ENCODE measurements around the gene EIF3L.

Gene EIF3L

DNA sequence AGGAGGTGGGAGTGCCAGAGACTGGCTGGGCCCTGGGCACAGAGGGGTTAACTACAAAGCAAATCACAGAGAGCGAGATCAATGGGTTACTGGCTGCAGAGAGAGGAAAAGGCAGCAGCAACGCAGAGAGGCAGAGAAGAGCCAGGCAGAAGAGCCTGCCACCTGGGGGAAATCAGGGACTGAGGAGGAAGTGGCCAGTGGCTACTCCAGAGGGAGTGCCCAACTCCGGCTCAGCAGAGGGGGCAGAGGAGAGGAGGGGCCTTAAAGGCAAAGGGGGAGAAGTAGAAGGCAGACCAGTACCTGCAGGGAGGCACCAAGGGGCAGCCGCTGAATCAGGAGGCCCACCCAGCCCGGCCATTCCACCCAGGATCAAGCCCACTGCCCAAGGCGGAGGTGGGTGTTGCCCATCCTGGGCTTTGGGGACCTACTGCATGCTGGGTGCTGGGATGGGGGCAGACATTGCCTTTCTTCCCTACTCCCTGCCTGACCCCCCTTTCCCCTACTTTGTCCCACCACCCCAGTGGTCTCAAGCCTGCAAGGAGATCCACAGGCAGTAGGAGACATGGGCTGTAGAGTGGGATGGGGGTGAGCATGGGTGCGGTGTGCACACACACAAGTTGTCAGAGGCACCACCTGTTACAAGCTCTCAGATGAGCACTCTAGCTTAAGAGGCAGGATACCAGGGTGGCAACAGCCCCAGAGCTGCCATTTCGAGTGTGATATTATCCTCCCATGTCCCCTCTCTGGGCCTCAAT lies 27.0 kb upstream of the EIF3L start:
- DNase-seq: no peak
- Mint-ChIP-seq H3K4me3 (peak overlapping the region in 1 of 2 donors; percentile 36), H3K27ac (no peak overlapping the region), H3K9me3 (no peaks in the 10 kb centered on the region), H3K4me1 (ENCODE audit: low read depth in 2 of 2) (peaks cover 0 to 16% of the 10 kb centered on the region in 2 donors), H3K27me3 (peaks cover 19 to 52% of the 10 kb centered on the region in 2 donors), H3K36me3 (ENCODE audit: insufficient read depth) (peaks cover 3% of the 10 kb centered on the region)
- ATAC-seq (replicated peaks): no peak

DNA sequence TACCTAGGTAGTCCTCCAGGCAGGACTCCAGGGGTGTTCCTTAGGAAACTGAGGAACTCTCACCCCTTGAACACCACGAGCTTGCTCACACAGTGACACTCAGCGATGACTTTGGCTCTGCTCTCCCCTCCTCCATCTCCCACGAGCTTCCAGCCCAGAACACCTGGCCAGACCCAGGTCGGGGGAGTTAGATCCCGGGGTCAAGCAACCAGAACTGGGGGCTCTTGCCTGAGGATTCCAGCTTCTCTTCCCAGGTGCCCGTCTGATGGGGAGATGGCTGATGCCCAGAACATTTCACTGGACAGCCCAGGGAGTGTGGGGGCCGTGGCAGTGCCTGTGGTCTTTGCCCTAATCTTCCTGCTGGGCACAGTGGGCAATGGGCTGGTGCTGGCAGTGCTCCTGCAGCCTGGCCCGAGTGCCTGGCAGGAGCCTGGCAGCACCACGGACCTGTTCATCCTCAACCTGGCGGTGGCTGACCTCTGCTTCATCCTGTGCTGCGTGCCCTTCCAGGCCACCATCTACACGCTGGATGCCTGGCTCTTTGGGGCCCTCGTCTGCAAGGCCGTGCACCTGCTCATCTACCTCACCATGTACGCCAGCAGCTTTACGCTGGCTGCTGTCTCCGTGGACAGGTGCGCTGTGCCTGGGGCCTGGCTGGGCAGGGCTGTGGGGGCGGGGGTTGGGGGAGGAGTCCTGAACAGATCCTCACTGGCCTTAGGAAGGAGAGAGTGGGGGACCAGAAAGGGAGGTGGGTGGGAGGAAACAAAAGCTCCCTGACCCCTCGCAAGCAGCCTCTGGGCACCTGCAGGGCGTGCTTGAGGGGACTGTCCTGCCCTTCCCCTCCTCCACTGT lies 25.9 kb upstream of the EIF3L start, which contains the start of gene GALR3:
GALR3 (plus strand) TSS at position 249 of the 852 bp plus-strand sequence; CDS start at position 274, 25 bp downstream.
- Mint-ChIP-seq H3K4me1 (ENCODE audit: low read depth in 2 of 2) (peaks cover 0 to 11% of the 10 kb centered on the region in 2 donors), H3K36me3 (ENCODE audit: insufficient read depth) (peaks cover 3% of the 10 kb centered on the region), H3K27ac (no peak within 1 kb of the TSS), H3K9me3 (no peaks in the 10 kb centered on the region), H3K27me3 (peaks cover 19 to 52% of the 10 kb centered on the region in 2 donors), H3K4me3 (peak within 1 kb of the TSS; percentile 6 to 33)
- DNase-seq (no peak), ATAC-seq (replicated peaks) (no peak)

DNA sequence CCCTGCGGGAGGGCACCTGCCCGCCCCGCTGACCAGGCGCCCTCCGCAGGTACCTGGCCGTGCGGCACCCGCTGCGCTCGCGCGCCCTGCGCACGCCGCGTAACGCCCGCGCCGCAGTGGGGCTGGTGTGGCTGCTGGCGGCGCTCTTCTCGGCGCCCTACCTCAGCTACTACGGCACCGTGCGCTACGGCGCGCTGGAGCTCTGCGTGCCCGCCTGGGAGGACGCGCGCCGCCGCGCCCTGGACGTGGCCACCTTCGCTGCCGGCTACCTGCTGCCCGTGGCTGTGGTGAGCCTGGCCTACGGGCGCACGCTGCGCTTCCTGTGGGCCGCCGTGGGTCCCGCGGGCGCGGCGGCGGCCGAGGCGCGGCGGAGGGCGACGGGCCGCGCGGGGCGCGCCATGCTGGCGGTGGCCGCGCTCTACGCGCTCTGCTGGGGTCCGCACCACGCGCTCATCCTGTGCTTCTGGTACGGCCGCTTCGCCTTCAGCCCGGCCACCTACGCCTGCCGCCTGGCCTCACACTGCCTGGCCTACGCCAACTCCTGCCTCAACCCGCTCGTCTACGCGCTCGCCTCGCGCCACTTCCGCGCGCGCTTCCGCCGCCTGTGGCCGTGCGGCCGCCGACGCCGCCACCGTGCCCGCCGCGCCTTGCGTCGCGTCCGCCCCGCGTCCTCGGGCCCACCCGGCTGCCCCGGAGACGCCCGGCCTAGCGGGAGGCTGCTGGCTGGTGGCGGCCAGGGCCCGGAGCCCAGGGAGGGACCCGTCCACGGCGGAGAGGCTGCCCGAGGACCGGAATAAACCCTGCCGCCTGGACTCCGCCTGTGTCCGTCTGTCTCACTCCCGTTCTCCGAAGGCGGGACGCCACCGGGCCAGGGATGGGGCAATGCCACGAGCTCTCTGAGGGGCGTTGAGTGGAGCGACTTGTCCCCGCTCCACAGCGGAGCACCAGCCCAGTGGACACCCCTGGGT lies 24.3 kb upstream of the EIF3L start:
- H3K36me3 Mint-ChIP-seq (ENCODE audit: insufficient read depth): peaks cover 3% of the 10 kb centered on the region
- peaks cover 19 to 42% of the 10 kb centered on the region in 2 donors for H3K27me3 Mint-ChIP-seq
- H3K27ac Mint-ChIP-seq: no peak overlapping the region
- no peak for DNase-seq
- peak; percentile 52 for ATAC-seq (replicated peaks)
- H3K4me3 Mint-ChIP-seq: peak overlapping the region; percentile 70 to 78
- no peaks in the 10 kb centered on the region for H3K9me3 Mint-ChIP-seq
- peaks cover 0 to 6% of the 10 kb centered on the region in 2 donors for H3K4me1 Mint-ChIP-seq (ENCODE audit: low read depth in 2 of 2)

DNA sequence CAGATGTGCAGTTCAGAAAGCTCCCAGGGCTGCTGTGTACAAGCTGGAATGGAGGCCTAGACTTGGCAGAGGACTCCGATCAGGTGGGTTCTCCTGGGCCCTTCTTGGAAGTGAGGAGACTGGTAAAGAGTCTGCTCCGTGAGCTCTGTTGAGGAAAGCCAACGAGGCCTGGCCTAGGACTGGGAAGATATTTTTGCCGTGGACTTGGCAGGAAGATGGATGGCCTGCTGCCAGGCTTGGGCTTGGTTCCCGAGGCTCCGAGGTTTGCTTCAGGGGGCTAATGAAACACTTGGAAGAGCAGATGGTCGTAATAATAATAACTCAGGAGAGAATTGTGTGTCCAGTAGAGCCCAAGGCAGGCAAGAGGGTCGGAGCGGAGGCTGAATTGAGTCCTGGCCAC lies 22.2 kb upstream of the EIF3L start:
- Mint-ChIP-seq H3K27ac (no peak overlapping the region), H3K4me3 (no peak overlapping the region), H3K4me1 (ENCODE audit: low read depth in 2 of 2) (peaks cover 0 to 6% of the 10 kb centered on the region in 2 donors), H3K36me3 (ENCODE audit: insufficient read depth) (peaks cover 8% of the 10 kb centered on the region), H3K9me3 (no peaks in the 10 kb centered on the region), H3K27me3 (peaks cover 11 to 24% of the 10 kb centered on the region in 2 donors)
- DNase-seq (no peak), ATAC-seq (replicated peaks) (no peak)

DNA sequence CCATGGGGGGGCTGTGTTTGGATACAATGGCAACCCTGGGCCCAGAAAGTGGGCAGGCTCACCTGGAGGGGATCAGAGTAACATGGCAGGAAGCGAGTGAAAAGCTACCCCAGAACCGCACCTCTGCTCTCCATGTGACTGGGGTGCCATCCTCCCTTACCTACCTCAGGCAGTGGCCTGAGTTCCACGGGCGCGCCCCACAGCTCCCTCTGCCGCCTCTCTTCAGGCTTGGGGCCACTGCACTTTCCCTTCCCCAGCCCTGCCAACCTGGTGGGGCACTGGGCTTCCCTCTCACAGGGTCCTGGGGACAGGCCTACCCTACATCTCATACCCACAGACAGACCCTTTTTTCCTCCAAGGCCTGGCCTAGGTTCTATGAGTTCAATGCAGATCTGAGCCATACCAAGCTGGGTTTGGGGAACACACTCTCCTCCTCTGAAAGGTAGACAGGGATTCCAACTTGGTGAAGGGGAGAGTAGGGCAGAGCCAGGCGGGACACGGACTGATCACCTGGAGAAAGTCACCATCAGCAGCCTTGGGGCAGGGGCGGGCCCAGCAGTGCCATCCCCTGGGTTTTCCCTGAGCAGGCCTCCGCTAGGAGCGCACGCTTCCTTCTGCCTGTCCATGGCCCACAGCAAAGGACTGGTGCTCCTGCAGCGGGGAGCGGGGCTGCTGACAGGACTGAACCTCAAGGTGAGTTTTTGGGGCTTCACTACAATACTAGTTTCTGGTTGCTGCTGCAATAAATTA lies 19.0 kb upstream of the EIF3L start:
- H3K27ac Mint-ChIP-seq: no peak overlapping the region
- H3K27me3 Mint-ChIP-seq: no peaks in the 10 kb centered on the region
- DNase-seq (no peak), ATAC-seq (replicated peaks) (no peak)
- H3K4me1 Mint-ChIP-seq (ENCODE audit: low read depth in 2 of 2): peaks cover 0 to 3% of the 10 kb centered on the region in 2 donors
- H3K36me3 Mint-ChIP-seq (ENCODE audit: insufficient read depth): peaks cover 21% of the 10 kb centered on the region
- H3K4me3 Mint-ChIP-seq: peak overlapping the region in 1 of 2 donors; percentile 26
- H3K9me3 Mint-ChIP-seq: no peaks in the 10 kb centered on the region

DNA sequence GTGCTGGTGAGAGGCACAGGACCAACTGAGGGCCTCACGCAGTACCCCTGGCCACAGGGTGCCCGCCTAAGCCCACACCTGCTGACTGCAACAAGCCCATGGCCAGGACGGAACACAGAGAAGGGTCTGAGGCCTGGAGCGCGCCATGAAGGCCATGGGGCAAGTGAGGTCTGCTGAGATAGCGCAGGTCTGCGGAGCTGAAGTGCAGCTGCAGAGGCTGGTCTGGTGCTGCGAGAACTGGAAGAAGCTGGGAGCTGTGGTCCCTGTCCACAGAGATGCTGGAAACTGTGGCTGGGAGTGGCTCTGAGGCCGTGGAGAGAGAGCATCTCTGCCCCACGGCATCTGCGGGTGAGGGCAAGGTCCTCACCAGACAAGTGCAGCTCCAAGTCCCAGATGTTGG lies 17.7 kb upstream of the EIF3L start:
- Mint-ChIP-seq H3K27ac (no peak overlapping the region), H3K9me3 (no peaks in the 10 kb centered on the region), H3K27me3 (no peaks in the 10 kb centered on the region), H3K36me3 (ENCODE audit: insufficient read depth) (peaks cover 20% of the 10 kb centered on the region), H3K4me3 (no peak overlapping the region), H3K4me1 (ENCODE audit: low read depth in 2 of 2) (no peaks in the 10 kb centered on the region)
- DNase-seq (no peak), ATAC-seq (replicated peaks) (no peak)

DNA sequence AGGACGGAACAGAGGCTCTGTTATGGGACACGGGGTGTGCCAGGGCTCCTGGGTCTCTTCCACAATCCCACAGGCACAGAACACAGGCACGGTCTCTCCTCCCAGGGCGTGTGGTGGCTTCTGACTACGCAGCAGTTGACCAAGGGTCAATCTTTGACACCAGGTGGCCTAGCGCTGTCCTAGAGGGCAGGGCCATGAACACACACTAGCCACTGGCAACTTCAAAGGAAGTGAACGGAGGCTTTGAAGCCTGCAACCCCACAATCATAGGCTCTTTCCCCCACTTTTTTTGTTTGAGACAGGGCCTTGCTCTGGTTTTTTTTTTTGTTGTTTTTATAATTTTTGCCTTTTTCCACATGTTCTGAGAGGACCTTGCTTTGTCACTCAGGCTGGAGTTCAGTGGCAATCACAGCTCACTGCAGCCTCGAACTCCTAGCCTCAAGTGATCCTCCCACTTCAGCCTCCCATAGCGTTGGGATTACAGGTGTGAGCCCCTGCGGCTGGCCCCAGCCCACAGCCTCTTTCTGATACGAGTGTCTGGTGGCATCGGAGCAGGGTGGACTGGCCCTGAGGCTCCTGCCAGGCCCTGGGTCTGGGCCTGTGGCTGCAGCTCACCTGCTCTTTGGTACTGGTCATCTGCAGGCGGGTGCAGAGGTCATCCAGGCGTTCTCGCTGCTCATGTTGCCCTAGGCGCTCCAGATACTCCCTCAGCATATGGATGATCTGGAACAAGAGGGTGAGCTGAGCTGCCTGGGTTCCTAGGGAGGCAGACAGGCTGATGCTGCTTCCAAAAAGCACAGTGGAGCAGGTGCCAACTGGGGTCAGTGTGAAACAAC lies 17.0 kb upstream of the EIF3L start:
- Mint-ChIP-seq H3K27ac (no peak overlapping the region), H3K4me1 (ENCODE audit: low read depth in 2 of 2) (no peaks in the 10 kb centered on the region), H3K36me3 (ENCODE audit: insufficient read depth) (peaks cover 27% of the 10 kb centered on the region), H3K4me3 (no peak overlapping the region), H3K27me3 (no peaks in the 10 kb centered on the region), H3K9me3 (no peaks in the 10 kb centered on the region)
- DNase-seq (no peak), ATAC-seq (replicated peaks) (no peak)

DNA sequence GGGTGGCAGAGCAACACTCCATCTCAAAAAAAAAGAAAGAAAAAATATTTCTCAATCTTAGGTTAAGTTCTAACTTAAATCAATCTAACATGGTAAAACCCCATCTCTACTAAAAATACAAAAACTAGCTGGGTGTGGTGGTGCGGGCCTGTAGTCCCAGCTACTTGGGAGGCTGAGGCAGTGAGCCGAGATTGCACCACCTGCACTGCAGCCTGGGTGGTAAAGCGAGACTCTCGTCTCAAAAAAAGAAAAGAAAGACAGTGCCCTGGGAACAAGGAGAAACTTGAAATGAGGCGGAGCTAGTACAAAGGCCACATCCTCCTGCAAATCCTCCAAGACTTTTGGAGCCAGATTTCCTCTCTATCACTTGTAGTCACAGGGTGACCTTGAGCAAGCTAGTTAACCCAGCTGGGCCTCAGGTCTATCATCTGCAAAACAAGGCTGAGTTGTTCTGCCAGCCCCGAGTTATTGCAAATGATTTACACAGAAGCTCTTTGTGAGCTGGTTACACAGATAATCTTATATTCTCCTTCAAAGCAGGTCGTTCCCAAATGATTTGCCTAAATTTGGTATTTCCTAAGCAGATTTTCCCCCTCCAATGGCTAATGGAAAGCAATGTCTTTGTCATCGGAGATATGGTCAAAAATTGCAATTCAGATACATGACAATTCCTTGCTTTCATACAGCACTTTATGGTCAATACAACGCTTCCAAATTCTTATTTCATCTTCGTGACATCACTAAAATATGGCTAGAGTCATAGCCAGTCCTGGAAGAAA lies 7.0 kb upstream of the EIF3L start:
- DNase-seq (no peak), ATAC-seq (replicated peaks) (no peak)
- Mint-ChIP-seq H3K36me3 (ENCODE audit: insufficient read depth) (peaks cover 17% of the 10 kb centered on the region), H3K4me3 (peak overlapping the region; percentile 35 to 76), H3K4me1 (ENCODE audit: low read depth in 2 of 2) (peaks cover 7 to 15% of the 10 kb centered on the region in 2 donors), H3K9me3 (no peaks in the 10 kb centered on the region), H3K27ac (no peak overlapping the region), H3K27me3 (no peaks in the 10 kb centered on the region)

DNA sequence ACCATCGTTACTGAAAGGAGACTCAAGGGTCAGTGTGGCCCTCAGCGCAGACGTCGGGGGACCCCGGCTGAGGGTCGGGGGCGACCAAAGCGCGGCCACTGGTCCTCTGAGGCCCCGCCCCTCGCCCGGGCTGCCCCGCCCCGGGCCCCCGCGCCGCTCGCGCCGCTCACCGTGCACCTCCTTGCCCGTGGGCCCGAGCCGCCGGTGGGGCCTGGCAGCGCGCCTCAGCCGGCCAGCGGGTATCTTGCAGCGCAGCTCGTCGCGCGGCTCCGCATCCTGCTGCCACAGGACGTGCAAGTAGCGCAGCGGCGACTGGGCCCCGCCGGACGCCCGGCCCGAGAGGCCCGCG lies 5.5 kb upstream of the EIF3L start:
- Mint-ChIP-seq H3K27me3 (no peaks in the 10 kb centered on the region), H3K4me1 (ENCODE audit: low read depth in 2 of 2) (peaks cover 10 to 19% of the 10 kb centered on the region in 2 donors), H3K27ac (peak overlapping the region; percentile 59 to 75), H3K4me3 (peak overlapping the region; percentile 76 to 82), H3K36me3 (ENCODE audit: insufficient read depth) (peaks cover 7% of the 10 kb centered on the region), H3K9me3 (no peaks in the 10 kb centered on the region)
- DNase-seq (no peak), ATAC-seq (replicated peaks) (peak; percentile 36)

DNA sequence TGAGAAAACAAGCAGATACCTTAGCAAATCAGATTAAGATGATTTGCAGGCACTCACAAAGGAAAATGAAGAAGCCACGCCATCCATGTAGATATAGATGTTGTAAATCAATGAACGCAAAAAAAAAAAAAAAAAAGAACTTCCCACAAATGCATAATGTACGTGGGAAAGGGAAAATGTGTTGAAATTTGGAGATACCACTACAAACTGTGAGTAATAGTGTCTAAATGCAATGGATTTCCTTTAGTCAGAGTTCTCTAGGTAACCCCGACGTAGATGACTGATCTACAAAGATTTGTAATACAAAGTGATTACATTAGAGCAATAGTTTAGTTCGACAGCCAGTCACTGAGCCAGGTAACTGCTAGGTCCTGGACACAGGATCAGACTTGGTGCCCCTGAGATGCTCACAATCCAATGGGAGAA lies 4.3 kb upstream of the EIF3L start:
- Mint-ChIP-seq H3K27me3 (no peaks in the 10 kb centered on the region), H3K4me1 (ENCODE audit: low read depth in 2 of 2) (peaks cover 17 to 29% of the 10 kb centered on the region in 2 donors), H3K27ac (peak overlapping the region; percentile 60 to 85), H3K36me3 (ENCODE audit: insufficient read depth) (peaks cover 17% of the 10 kb centered on the region), H3K4me3 (peak overlapping the region; percentile 78 to 82), H3K9me3 (no peaks in the 10 kb centered on the region)
- DNase-seq (no peak), ATAC-seq (replicated peaks) (no peak)

DNA sequence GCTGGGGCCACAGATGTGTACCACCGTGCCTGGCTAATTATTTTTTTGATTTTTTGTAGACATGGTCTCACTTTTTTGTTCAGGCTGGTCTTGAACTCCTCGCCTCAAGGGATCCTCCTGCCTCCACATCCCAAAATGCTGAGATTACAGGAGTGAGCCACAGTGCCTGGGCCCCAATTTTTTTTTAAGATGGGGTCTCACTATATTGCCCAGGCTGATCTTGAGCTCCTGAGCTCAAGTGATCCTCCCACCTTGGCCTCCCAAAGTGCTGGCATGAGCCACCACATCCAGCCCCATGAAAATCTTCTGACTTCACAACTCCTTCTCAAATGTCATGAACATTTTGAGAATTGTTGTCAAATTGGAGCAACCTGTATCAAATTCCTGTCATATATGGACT lies 2.8 kb upstream of the EIF3L start:
- ATAC-seq (replicated peaks) (no peak), DNase-seq (no peak)
- Mint-ChIP-seq H3K27ac (no peak overlapping the region), H3K9me3 (no peaks in the 10 kb centered on the region), H3K36me3 (ENCODE audit: insufficient read depth) (peaks cover 22% of the 10 kb centered on the region), H3K4me3 (no peak overlapping the region), H3K4me1 (ENCODE audit: low read depth in 2 of 2) (peaks cover 24 to 41% of the 10 kb centered on the region in 2 donors), H3K27me3 (no peaks in the 10 kb centered on the region)
